ENCODE measurements around the gene CHST13.
A peak's percentile ranks its signal among the peaks of the same experiment; 100 is the strongest.

Gene CHST13

DNA sequence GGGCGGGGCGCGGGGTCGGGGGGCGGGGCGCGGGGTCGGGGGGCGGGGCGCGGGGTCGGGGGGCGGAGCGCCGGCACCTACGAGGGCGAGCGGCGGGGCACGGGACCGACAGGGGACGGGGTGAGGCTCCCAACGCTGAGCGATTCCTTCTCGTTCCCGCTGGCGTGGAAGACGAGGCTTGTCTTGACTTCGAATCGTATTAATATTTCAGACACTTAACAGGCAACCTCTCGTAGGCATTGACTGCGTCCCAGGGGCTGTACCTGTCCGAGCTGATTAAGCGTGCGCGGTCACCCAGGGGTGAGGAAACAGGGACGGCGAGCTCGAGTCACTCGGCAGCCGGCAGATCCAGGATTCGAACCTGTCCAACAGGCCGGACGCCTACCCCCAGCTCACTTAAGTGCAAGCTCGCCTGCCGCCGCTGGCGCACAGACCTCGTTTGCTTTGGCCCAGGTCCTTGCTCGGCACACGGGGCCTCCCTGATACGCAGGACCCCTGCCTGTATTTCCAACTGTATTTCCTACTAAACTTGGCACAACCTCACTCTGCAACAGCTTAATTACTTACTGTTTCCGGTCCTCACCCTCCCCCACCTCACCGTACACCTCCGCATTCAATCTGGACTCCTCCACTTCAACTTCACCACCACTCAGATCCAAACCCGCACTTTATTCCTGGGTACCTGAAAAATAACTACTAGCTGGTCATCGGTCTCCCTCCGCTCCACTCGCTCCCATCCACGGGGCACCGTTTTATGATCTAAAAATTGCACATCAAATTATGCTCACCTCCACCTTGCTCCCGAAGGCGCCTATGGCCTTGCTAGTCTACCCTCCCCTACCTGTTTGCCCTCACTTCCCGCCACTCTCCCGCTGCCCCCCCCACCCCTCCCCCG, 47.5 kb upstream of the CHST13 start:
- peak overlapping the region; percentile 65 for H2BK12ac ChIP-seq (ENCODE audit: low read length)
- H2AFZ ChIP-seq (ENCODE audit: insufficient read depth, low read length, poor library complexity) = peak overlapping the region; percentile 99
- H3K4me2 ChIP-seq (ENCODE audit: low read length) = peak overlapping the region; percentile 77
- peak overlapping the region; percentile 85 for H4K8ac ChIP-seq (ENCODE audit: low read depth, low read length)
- H3K4ac ChIP-seq (ENCODE audit: low read depth, low read length) = peak overlapping the region; percentile 2
- peaks cover 13% of the 10 kb centered on the region for H3K79me1 ChIP-seq (ENCODE audit: low read length)
- H3K36me3 ChIP-seq (ENCODE audit: control insufficient read depth in 1 of 2, insufficient read depth in 2 of 2, low read length in 2 of 2) = no peaks in the 10 kb centered on the region
- H3K9me3 ChIP-seq (ENCODE audit: insufficient read depth, low read depth, low read length) = no peaks in the 10 kb centered on the region
- H2AK5ac ChIP-seq (ENCODE audit: low read length) = peak overlapping the region; percentile 32
- peaks cover 13% of the 10 kb centered on the region for H3K79me2 ChIP-seq (ENCODE audit: control insufficient read depth, insufficient read depth, low read length, poor library complexity)
- H4K12ac ChIP-seq (ENCODE audit: low read depth, low read length) = peak overlapping the region; percentile 98
- H3K9ac ChIP-seq (ENCODE audit: low read length) = peak overlapping the region; percentile 78
- peak overlapping the region; percentile 72 for H4K91ac ChIP-seq (ENCODE audit: low read depth, low read length)
- no peak overlapping the region for H3K23ac ChIP-seq (ENCODE audit: low read length)
- H3K14ac ChIP-seq (ENCODE audit: low read length) = peak overlapping the region; percentile 95
- H3K4me3 ChIP-seq (ENCODE audit: low read depth, low read length) = peak overlapping the region; percentile 79
- peak overlapping the region; percentile 17 for H2BK5ac ChIP-seq (ENCODE audit: low read depth, low read length, poor library complexity)
- H3K4me1 ChIP-seq (ENCODE audit: control insufficient read depth in 1 of 2, insufficient read depth in 2 of 2, low read length in 2 of 2) = peaks cover 17 to 27% of the 10 kb centered on the region in 2 experiments
- peak; percentile 88 to 90 for DNase-seq
- H2BK120ac ChIP-seq (ENCODE audit: insufficient read depth, low read length, poor library complexity) = peak overlapping the region; percentile 16
- peak overlapping the region; percentile 60 for H3K18ac ChIP-seq (ENCODE audit: low read length)
- H3K27me3 ChIP-seq (ENCODE audit: insufficient read depth, low read length) = no peaks in the 10 kb centered on the region
- H3K27ac ChIP-seq (ENCODE audit: low read depth, low read length) = peak overlapping the region; percentile 58
- WGBS (ENCODE audit: extremely low coverage, insufficient coverage, insufficient read length) = no CpG with 5 or more reads among the region's 66 CpGs

DNA sequence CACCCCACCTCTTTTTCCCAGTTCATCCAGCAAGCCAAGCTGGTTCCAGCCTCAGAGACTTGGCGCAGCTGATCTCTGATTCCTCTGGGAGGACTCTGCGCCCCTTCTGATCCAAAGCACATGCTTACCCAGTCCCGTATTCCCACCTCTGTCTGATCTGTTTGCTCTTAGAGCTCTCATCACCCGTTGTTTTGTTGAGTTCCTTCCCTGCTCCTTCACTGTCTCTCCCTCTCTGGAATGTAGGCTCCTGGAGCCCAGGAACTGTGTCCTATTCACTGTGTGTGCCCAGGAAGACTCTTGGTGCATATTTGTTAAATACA, 46.9 kb upstream of the CHST13 start:
- Histone ChIP-seq H3K18ac (ENCODE audit: low read length) (no peak overlapping the region), H3K79me2 (ENCODE audit: control insufficient read depth, insufficient read depth, low read length, poor library complexity) (peaks cover 13% of the 10 kb centered on the region), H4K12ac (ENCODE audit: low read depth, low read length) (no peak overlapping the region), H2BK5ac (ENCODE audit: low read depth, low read length, poor library complexity) (no peak overlapping the region), H3K23ac (ENCODE audit: low read length) (no peak overlapping the region), H4K91ac (ENCODE audit: low read depth, low read length) (no peak overlapping the region), H3K4me1 (ENCODE audit: control insufficient read depth in 1 of 2, insufficient read depth in 2 of 2, low read length in 2 of 2) (peaks cover 17 to 26% of the 10 kb centered on the region in 2 experiments), H3K14ac (ENCODE audit: low read length) (no peak overlapping the region), H3K27ac (ENCODE audit: low read depth, low read length) (no peak overlapping the region), H4K8ac (ENCODE audit: low read depth, low read length) (no peak overlapping the region), H3K9ac (ENCODE audit: low read length) (no peak overlapping the region), H3K4me3 (ENCODE audit: low read depth, low read length) (no peak overlapping the region), H3K27me3 (ENCODE audit: insufficient read depth, low read length) (no peaks in the 10 kb centered on the region), H3K79me1 (ENCODE audit: low read length) (peaks cover 13% of the 10 kb centered on the region), H2BK120ac (ENCODE audit: insufficient read depth, low read length, poor library complexity) (no peak overlapping the region), H3K4me2 (ENCODE audit: low read length) (no peak overlapping the region), H3K4ac (ENCODE audit: low read depth, low read length) (no peak overlapping the region), H3K9me3 (ENCODE audit: insufficient read depth, low read depth, low read length) (no peaks in the 10 kb centered on the region), H2AFZ (ENCODE audit: insufficient read depth, low read length, poor library complexity) (no peak overlapping the region), H2BK12ac (ENCODE audit: low read length) (no peak overlapping the region), H3K36me3 (ENCODE audit: control insufficient read depth in 1 of 2, insufficient read depth in 2 of 2, low read length in 2 of 2) (no peaks in the 10 kb centered on the region), H2AK5ac (ENCODE audit: low read length) (no peak overlapping the region)
- no CpG with 5 or more reads among the region's 4 CpGs for WGBS (ENCODE audit: extremely low coverage, insufficient coverage, insufficient read length)
- no peak for DNase-seq

DNA sequence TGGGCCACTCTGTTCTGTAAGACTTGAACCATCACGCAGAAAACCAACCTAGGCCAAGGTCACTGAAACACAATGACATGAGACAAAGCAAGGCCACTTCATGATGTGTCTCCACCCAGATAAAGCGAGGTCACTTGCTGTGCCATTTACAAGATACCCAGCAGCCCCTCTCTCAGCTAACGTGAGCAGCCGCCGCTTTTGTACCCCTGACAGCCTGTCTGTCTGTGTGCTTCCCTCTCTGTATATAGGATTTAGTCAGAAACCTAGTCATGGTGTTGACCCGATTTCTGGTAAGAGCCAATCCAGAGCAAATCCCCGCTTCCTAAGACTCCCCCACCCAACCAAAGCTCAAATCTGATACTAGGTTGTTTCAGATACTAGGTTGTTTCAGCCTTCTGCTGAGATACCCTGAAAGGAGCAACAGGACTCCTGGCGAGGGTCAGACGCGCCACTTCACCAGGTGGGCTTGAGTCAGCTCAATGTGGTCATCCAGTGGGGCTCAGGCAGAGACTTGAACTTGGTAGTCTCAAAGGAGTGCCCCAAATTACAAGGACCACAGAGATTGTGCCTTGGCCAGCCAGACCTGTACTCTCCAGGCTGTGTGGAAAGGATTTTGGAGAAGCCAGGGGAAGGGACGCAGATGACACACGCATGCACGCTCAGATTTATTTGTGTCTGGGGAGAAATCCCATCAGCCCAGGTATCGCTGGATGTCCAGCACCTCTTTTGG, 45.2 kb upstream of the CHST13 start:
- H3K27ac ChIP-seq (ENCODE audit: low read depth, low read length) = no peak overlapping the region
- no peak overlapping the region for H2BK12ac ChIP-seq (ENCODE audit: low read length)
- peaks cover 13% of the 10 kb centered on the region for H3K79me2 ChIP-seq (ENCODE audit: control insufficient read depth, insufficient read depth, low read length, poor library complexity)
- H3K18ac ChIP-seq (ENCODE audit: low read length) = no peak overlapping the region
- H3K4me2 ChIP-seq (ENCODE audit: low read length) = no peak overlapping the region
- H4K12ac ChIP-seq (ENCODE audit: low read depth, low read length) = no peak overlapping the region
- H4K8ac ChIP-seq (ENCODE audit: low read depth, low read length) = no peak overlapping the region
- H3K27me3 ChIP-seq (ENCODE audit: insufficient read depth, low read length) = no peaks in the 10 kb centered on the region
- no peaks in the 10 kb centered on the region for H3K36me3 ChIP-seq (ENCODE audit: control insufficient read depth in 1 of 2, insufficient read depth in 2 of 2, low read length in 2 of 2)
- H3K4me1 ChIP-seq (ENCODE audit: control insufficient read depth in 1 of 2, insufficient read depth in 2 of 2, low read length in 2 of 2) = peaks cover 12 to 15% of the 10 kb centered on the region in 2 experiments
- no peak overlapping the region for H3K14ac ChIP-seq (ENCODE audit: low read length)
- no peak overlapping the region for H3K4me3 ChIP-seq (ENCODE audit: low read depth, low read length)
- no CpG with 5 or more reads among the region's 14 CpGs for WGBS (ENCODE audit: extremely low coverage, insufficient coverage, insufficient read length)
- H2BK120ac ChIP-seq (ENCODE audit: insufficient read depth, low read length, poor library complexity) = no peak overlapping the region
- H3K9me3 ChIP-seq (ENCODE audit: insufficient read depth, low read depth, low read length) = no peaks in the 10 kb centered on the region
- no peak overlapping the region for H3K4ac ChIP-seq (ENCODE audit: low read depth, low read length)
- no peak overlapping the region for H2AFZ ChIP-seq (ENCODE audit: insufficient read depth, low read length, poor library complexity)
- no peak for DNase-seq
- H3K23ac ChIP-seq (ENCODE audit: low read length) = no peak overlapping the region
- H2BK5ac ChIP-seq (ENCODE audit: low read depth, low read length, poor library complexity) = no peak overlapping the region
- no peak overlapping the region for H3K9ac ChIP-seq (ENCODE audit: low read length)
- peaks cover 13% of the 10 kb centered on the region for H3K79me1 ChIP-seq (ENCODE audit: low read length)
- no peak overlapping the region for H4K91ac ChIP-seq (ENCODE audit: low read depth, low read length)
- no peak overlapping the region for H2AK5ac ChIP-seq (ENCODE audit: low read length)

DNA sequence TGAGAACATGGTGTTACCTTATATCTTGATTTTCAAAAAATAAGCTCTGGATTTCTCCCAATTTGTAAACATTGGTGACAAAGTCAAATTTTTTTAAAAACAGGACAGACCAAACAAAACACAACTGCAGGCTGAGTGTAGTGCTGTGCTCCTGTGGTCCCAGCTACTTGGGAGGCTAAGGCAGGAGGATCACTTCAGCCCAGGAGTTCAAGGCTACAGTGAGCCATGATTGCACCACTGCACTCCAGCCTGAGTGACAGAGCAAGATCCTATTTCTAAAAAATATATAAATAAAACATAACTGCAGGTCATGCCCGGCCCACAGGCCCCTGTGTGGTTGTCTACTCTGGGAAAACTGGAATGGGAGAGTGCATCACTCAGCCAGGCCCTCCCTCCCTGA, 44.3 kb upstream of the CHST13 start:
- Histone ChIP-seq H3K9me3 (ENCODE audit: insufficient read depth, low read depth, low read length) (no peaks in the 10 kb centered on the region), H3K9ac (ENCODE audit: low read length) (no peak overlapping the region), H4K8ac (ENCODE audit: low read depth, low read length) (no peak overlapping the region), H2BK120ac (ENCODE audit: insufficient read depth, low read length, poor library complexity) (no peak overlapping the region), H3K23ac (ENCODE audit: low read length) (no peak overlapping the region), H3K79me1 (ENCODE audit: low read length) (peaks cover 13% of the 10 kb centered on the region), H3K4ac (ENCODE audit: low read depth, low read length) (no peak overlapping the region), H3K27me3 (ENCODE audit: insufficient read depth, low read length) (no peaks in the 10 kb centered on the region), H3K18ac (ENCODE audit: low read length) (no peak overlapping the region), H3K36me3 (ENCODE audit: control insufficient read depth in 1 of 2, insufficient read depth in 2 of 2, low read length in 2 of 2) (no peaks in the 10 kb centered on the region), H2BK12ac (ENCODE audit: low read length) (no peak overlapping the region), H2AK5ac (ENCODE audit: low read length) (no peak overlapping the region), H4K12ac (ENCODE audit: low read depth, low read length) (no peak overlapping the region), H3K27ac (ENCODE audit: low read depth, low read length) (no peak overlapping the region), H3K4me2 (ENCODE audit: low read length) (no peak overlapping the region), H3K79me2 (ENCODE audit: control insufficient read depth, insufficient read depth, low read length, poor library complexity) (peaks cover 10% of the 10 kb centered on the region), H3K4me1 (ENCODE audit: control insufficient read depth in 1 of 2, insufficient read depth in 2 of 2, low read length in 2 of 2) (peaks cover 7 to 9% of the 10 kb centered on the region in 2 experiments), H3K14ac (ENCODE audit: low read length) (no peak overlapping the region), H4K91ac (ENCODE audit: low read depth, low read length) (no peak overlapping the region), H2AFZ (ENCODE audit: insufficient read depth, low read length, poor library complexity) (no peak overlapping the region), H2BK5ac (ENCODE audit: low read depth, low read length, poor library complexity) (no peak overlapping the region), H3K4me3 (ENCODE audit: low read depth, low read length) (no peak overlapping the region)
- no peak for DNase-seq
- WGBS (ENCODE audit: extremely low coverage, insufficient coverage, insufficient read length) = no CpG with 5 or more reads among the region's 1 CpG

Data from trophoblast cell (in vitro differentiated cells and primary cell).